BLaER1 (cell line): ENCODE measurements around the gene PDHB.
A peak's percentile ranks its signal among the peaks of the same experiment; 100 is the strongest.

ENCODE experiments used
- H3K27ac ChIP-seq: shearing (Covaris generic); formaldehyde crosslinking; 2 replicates; pipeline ENCODE4 v1.8.1; 2022
- H3K27me3 ChIP-seq: shearing (Covaris generic); formaldehyde crosslinking; 2 replicates; pipeline ENCODE4 v1.8.1; 2022
- H3K36me3 ChIP-seq: shearing (Covaris generic); formaldehyde crosslinking; 2 replicates; pipeline ENCODE4 v1.8.1; 2022
- H3K4me1 ChIP-seq: shearing (Covaris generic); formaldehyde crosslinking; 2 replicates; pipeline ENCODE4 v1.8.1; 2022
- H3K4me2 ChIP-seq: shearing (Covaris generic); formaldehyde crosslinking; 2 replicates; pipeline ENCODE4 v1.8.1; 2022
- H3K4me3 ChIP-seq: shearing (Covaris generic); formaldehyde crosslinking; 2 replicates; pipeline ENCODE4 v1.8.1; 2022
- H3K9ac ChIP-seq: shearing (Covaris generic); formaldehyde crosslinking; 2 replicates; pipeline ENCODE4 v1.8.1; 2022
- H3K9me3 ChIP-seq: shearing (Covaris generic); formaldehyde crosslinking; 2 replicates; pipeline ENCODE4 v1.8.1; 2022
- H4K20me1 ChIP-seq: shearing (Covaris generic); formaldehyde crosslinking; 2 replicates; pipeline ENCODE4 v1.8.1; 2022
- Cebpa-rat ChIP-seq: shearing (Covaris generic); IDR thresholded peaks from 2 replicates; pipeline ENCODE4 v1.8.1; 2022

Gene PDHB

GRCh38 chr3:58424613-58425012 lies 9.0 kb downstream of the PDHB start:
- Histone ChIP-seq H3K9ac (no peak overlapping the region), H3K27ac (no peak overlapping the region), H3K27me3 (no peaks in the 10 kb centered on the region), H3K4me3 (no peak overlapping the region), H3K9me3 (no peaks in the 10 kb centered on the region), H3K4me1 (peaks cover 8% of the 10 kb centered on the region), H4K20me1 (peaks cover 13% of the 10 kb centered on the region; the same call in 1 of the 2 replicates), H3K36me3 (peaks cover 100% of the 10 kb centered on the region), H3K4me2 (no peak overlapping the region)
- TF ChIP-seq Cebpa-rat, result no peak

- peaks cover 6% of the 10 kb centered on the region; the same call in 1 of the 2 replicates for H3K4me1 ChIP-seq
- H3K36me3 ChIP-seq, result peaks cover 100% of the 10 kb centered on the region
- no peaks in the 10 kb centered on the region for H3K9me3 ChIP-seq
- H3K4me3 ChIP-seq, result no peak overlapping the region
- TF ChIP-seq Cebpa-rat, result no peak
- no peak overlapping the region for H3K9ac ChIP-seq
- H3K27me3 ChIP-seq, result no peaks in the 10 kb centered on the region
- H3K27ac ChIP-seq, result no peak overlapping the region
- no peak overlapping the region for H3K4me2 ChIP-seq
- peaks cover 7% of the 10 kb centered on the region; the same call in 1 of the 2 replicates for H4K20me1 ChIP-seq
Observed at GRCh38 chr3:58422756-58423325, 10.8 kb downstream of the PDHB start.

GRCh38 chr3:58421004-58421403 lies 12.6 kb downstream of the PDHB start:
- H3K36me3 ChIP-seq, result peaks cover 100% of the 10 kb centered on the region
- H3K4me2 ChIP-seq, result no peak overlapping the region
- H4K20me1 ChIP-seq, result peaks cover 7% of the 10 kb centered on the region; the same call in 1 of the 2 replicates
- H3K27ac ChIP-seq, result no peak overlapping the region
- no peak for TF ChIP-seq Cebpa-rat
- H3K4me1 ChIP-seq, result peaks cover 6% of the 10 kb centered on the region; the same call in 1 of the 2 replicates
- H3K4me3 ChIP-seq, result no peak overlapping the region
- no peaks in the 10 kb centered on the region for H3K9me3 ChIP-seq
- H3K9ac ChIP-seq, result no peak overlapping the region
- no peaks in the 10 kb centered on the region for H3K27me3 ChIP-seq

- 0 out of 2 replicates have a peak overlapping the region, but pooled peaks have one; percentile 8 for H3K9ac ChIP-seq
- H3K27ac ChIP-seq, result peak overlapping the region; percentile 1; the same call in 1 of the 2 replicates
- peaks cover 100% of the 10 kb centered on the region for H3K36me3 ChIP-seq
- H3K4me2 ChIP-seq, result no peak overlapping the region; the same call in 1 of the 2 replicates
- H3K27me3 ChIP-seq, result no peaks in the 10 kb centered on the region
- H4K20me1 ChIP-seq, result peaks cover 7% of the 10 kb centered on the region; the same call in 1 of the 2 replicates
- no peak for TF ChIP-seq Cebpa-rat
- peaks cover 6% of the 10 kb centered on the region; the same call in 1 of the 2 replicates for H3K4me1 ChIP-seq
- H3K4me3 ChIP-seq, result no peak overlapping the region
- no peaks in the 10 kb centered on the region for H3K9me3 ChIP-seq
Observed at GRCh38 chr3:58419780-58420507, 13.7 kb downstream of the PDHB start.

- Histone ChIP-seq H4K20me1 (no peaks in the 10 kb centered on the region), H3K4me3 (no peak overlapping the region), H3K36me3 (peaks cover 92% of the 10 kb centered on the region), H3K4me1 (peaks cover 15% of the 10 kb centered on the region), H3K27ac (no peak overlapping the region), H3K9me3 (no peaks in the 10 kb centered on the region), H3K4me2 (no peak overlapping the region), H3K27me3 (no peaks in the 10 kb centered on the region), H3K9ac (no peak overlapping the region)
- no peak for TF ChIP-seq Cebpa-rat
Observed at GRCh38 chr3:58418227-58418626, 15.4 kb downstream of the PDHB start.

GRCh38 chr3:58417075-58417474 lies 16.6 kb downstream of the PDHB start:
- H3K4me1 ChIP-seq, result peaks cover 15% of the 10 kb centered on the region

GRCh38 chr3:58416191-58416590 lies 17.4 kb downstream of the PDHB start:
- no peak overlapping the region for H3K4me2 ChIP-seq
- H3K4me1 ChIP-seq, result peaks cover 15% of the 10 kb centered on the region
- no peaks in the 10 kb centered on the region for H3K27me3 ChIP-seq
- H3K4me3 ChIP-seq, result no peak overlapping the region
- TF ChIP-seq Cebpa-rat, result no peak
- no peaks in the 10 kb centered on the region for H4K20me1 ChIP-seq
- H3K9ac ChIP-seq, result no peak overlapping the region
- H3K9me3 ChIP-seq, result no peaks in the 10 kb centered on the region
- H3K36me3 ChIP-seq, result peaks cover 92% of the 10 kb centered on the region
- H3K27ac ChIP-seq, result no peak overlapping the region

More at GRCh38 chr3:58417075-58417474, 16.6 kb downstream of the PDHB start:
- Histone ChIP-seq H3K27me3 (no peaks in the 10 kb centered on the region), H3K27ac (no peak overlapping the region), H3K4me3 (no peak overlapping the region), H3K4me2 (no peak overlapping the region), H3K9me3 (no peaks in the 10 kb centered on the region), H3K36me3 (peaks cover 92% of the 10 kb centered on the region), H3K9ac (no peak overlapping the region), H4K20me1 (no peaks in the 10 kb centered on the region)
- TF ChIP-seq Cebpa-rat, result no peak

- no peaks in the 10 kb centered on the region for H4K20me1 ChIP-seq
- peaks cover 92% of the 10 kb centered on the region for H3K36me3 ChIP-seq
- H3K4me1 ChIP-seq, result peaks cover 13% of the 10 kb centered on the region
- H3K27me3 ChIP-seq, result no peaks in the 10 kb centered on the region
- no peak overlapping the region for H3K9ac ChIP-seq
- no peak overlapping the region for H3K4me3 ChIP-seq
- no peak for TF ChIP-seq Cebpa-rat
- no peaks in the 10 kb centered on the region for H3K9me3 ChIP-seq
- no peak overlapping the region for H3K27ac ChIP-seq
- H3K4me2 ChIP-seq, result no peak overlapping the region
Observed at GRCh38 chr3:58414538-58415197, 19.0 kb downstream of the PDHB start.

- Histone ChIP-seq H3K9me3 (no peaks in the 10 kb centered on the region), H4K20me1 (no peaks in the 10 kb centered on the region), H3K4me2 (no peak overlapping the region), H3K27me3 (no peaks in the 10 kb centered on the region), H3K36me3 (peaks cover 92% of the 10 kb centered on the region), H3K27ac (no peak overlapping the region), H3K9ac (no peak overlapping the region), H3K4me1 (peaks cover 9% of the 10 kb centered on the region), H3K4me3 (no peak overlapping the region)
- no peak for TF ChIP-seq Cebpa-rat
Observed at GRCh38 chr3:58411851-58412830, 21.5 kb downstream of the PDHB start.
